Glomerular visceral epithelial cell (primary cell): ENCODE data around the gene RPL10.
A peak's percentile ranks its signal among the peaks of the same experiment; 100 is the strongest.

Experiments
- DNase-seq: peaks from one replicate; pipeline ENCODE4 v3.0.0-alpha.2; 2016; ENCODE audit errors: extremely low spot score

RPL10 gene

DNA sequence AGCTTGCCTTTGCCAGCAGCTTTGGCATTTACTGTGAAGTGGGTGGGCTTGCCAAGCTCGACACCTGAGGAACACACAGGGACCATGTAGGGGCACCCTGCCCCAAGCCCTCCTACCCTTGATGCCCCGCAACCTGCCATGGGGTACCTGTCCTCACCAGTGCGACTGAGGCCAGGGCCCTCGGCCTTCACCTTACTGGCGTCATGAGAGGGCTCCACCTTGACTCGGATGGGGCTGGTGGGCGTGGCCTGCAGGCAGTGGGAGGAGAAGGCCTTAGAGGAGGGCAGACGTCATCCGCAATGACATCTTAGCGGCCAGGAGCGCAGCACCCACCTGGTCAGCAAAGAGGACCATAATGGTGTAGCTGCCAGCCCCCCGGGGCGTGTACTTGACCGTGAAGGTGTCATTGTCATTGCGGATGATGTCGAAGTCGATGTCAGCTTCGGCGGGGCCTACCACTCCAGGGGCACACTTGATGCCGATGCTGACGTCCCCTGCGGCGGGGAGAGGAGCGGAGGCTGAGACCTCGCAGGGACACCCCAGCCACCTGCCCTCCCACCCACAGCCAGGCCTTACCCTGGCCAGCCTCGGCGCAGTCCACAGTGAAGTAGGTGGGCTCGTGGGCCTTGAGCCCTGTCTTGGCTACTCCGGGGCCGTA, 36.0 kb upstream of the RPL10 start:
- no peak for DNase-seq

DNA sequence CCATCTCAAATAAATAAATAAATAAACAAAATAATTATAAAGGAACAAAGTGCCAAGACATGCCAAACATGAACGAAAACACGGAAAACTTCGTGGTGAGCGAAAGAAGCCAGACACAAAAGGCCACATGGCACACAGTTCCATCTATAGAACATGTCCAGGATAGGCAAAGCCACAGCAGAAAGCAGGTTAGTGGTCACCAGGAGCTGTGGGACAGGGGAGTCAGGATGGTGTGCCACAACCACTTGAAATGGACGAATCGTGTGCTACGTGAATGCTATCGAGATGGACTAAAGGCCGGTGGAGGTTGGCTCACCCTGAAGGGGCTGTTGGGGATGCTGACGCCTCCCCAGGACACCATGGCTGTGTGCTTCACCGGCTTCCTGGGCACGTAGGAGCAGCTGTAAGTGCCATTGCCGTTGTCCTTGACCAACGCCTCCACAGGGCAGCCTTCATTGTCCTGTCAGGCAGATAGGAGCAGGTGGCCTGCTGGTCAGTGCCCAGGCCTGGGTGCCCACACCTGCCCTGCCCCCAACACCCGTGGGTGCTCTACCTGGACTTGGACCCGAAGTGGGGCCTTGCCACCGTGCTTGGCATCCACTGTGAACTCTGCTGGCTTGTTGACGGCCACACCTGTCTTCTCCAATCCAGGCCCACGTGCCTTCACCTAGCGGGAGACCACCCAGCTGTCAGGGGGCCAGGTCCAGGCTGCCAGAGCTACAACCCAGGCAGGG, 34.3 kb upstream of the RPL10 start:
- no peak for DNase-seq

- DNase-seq: no peak
These were observed 33.1 kb upstream of the RPL10 start for GRCh38 chrX:154365052-154365600.

DNA sequence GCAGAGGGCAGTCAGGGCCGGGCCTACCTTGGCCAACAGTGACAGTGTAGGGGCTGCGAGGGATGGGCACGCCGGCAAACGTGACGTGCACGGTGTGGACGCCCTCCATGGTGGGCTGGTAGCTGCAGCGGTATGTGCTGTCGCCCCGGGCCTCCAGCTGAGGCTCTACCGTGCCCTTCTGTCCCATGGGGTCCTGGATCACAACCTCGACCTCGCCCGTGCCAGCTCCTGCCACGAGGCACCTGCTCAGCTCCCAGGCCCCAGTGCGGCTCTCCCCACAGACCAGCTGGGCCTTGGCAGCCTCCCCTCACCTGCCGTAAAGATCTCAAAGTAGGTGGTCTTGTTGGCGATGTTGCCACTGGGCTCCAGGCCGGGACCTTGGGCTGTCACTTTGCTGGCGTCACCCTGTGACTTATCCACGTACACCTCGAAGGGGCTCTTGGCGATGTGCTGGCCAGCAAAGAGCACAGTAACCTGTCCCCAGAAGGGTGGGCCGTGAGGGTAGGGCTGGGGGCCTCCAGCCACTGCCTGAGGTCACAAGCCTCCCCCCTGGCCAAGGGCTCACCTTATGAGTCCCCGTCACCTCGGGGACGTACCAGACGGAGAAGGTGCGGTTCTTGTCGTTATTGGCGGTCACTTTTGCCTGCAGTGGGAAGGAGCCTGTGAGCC, 32.0 kb upstream of the RPL10 start:
- DNase-seq: no peak

DNA sequence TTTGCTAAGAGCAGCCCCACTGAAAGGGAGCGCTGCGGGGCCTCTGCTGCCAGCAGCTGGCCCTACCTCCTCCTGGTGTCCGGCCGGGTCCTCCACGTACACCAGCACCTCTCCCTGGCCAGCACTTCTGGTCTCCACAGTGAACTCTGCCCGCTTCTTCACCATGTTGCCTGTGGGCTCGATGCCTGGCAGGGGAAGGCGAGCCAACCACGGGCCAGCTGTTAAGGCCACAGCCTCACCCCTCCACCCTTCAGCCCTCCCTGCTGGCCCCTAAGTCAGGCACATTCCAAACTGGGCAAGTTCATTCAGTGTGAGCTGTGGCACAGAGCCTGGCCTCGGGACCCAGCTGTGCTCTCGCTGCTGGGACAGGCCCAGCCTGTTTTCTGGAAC, 31.5 kb upstream of the RPL10 start:
- DNase-seq: no peak

- no peak for DNase-seq
These were observed 30.5 kb upstream of the RPL10 start for GRCh38 chrX:154367474-154368308.

DNA sequence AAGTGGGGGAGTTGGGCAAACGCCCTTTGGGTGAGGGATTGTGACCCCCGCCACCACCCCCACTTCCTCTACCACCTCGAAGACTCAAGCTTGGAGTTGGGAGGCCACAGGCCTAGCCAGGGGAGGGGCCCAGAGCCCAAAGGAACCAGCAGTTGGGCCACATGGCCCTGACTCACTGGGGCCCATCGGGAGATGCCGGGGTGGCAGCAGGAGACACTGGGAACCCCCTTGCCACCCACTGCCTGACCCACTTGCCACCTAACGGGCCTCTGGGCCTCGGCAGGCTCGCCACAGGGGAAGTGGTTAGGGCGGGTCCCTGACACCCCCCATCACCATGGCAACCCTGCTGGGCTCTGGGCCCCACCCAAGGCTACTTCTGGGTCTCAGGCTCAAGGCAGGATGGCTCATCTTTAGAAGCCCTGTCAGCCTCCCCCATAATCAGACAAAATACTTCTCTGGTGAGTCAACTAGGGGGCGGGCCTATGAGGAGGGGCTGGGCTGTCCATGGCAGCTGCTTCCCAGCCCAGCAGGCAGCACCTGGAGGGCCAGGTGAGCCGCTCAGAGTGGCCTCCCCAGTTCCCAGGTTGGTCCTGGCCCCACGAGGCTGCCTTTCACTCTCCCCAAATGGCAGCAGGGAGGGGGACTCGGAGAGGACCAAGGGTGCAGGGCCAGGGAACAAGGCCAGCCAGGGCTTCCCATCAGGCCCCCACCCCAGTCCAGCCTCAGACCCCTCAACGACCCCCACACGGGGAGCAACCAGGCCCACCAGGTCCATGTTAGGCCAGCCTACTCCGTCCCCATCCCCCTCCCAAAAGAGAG, 29.3 kb upstream of the RPL10 start:
- DNase-seq: peak; percentile 94

DNA sequence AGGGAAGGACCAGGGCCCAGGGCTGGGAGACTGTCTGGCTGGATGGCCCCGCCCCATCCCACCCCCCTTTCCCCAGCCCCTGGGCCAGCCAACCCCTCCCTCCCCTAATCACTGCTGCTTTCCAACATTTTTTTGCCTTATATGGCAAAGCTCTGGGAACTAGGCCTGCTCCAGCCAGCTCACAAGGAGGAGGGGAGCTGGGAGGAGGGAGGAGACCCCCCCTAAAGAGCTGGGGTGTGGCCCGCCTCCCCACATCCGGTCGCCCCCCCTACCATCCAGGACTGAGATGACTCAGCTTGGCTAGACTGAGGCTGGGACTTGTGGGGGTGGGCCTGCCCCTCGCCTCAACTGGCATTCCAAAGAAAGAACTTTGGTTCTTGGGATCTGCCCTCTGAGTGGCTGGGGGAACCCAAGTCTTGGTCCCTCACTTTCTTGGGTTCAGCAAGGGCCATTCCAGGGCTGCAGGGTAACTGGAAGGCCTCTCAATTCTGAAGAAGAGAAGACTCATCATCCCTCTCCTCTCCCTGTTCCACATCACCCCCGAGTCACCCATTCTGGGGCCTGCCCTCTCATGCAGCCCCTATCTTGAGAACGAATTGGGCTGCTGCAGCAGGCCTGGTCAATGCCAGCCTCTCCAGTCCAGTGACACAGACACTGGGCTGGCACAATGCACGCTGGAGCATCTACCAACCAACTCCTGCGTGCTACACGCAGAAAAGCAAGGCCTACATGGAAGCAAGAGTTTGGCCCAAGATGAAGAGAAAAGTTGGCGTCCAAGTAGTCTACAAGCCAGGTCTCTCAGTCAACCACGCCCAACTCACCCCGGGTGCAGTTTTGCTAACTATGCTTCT, 28.5 kb upstream of the RPL10 start:
- peak; percentile 95 for DNase-seq

DNA sequence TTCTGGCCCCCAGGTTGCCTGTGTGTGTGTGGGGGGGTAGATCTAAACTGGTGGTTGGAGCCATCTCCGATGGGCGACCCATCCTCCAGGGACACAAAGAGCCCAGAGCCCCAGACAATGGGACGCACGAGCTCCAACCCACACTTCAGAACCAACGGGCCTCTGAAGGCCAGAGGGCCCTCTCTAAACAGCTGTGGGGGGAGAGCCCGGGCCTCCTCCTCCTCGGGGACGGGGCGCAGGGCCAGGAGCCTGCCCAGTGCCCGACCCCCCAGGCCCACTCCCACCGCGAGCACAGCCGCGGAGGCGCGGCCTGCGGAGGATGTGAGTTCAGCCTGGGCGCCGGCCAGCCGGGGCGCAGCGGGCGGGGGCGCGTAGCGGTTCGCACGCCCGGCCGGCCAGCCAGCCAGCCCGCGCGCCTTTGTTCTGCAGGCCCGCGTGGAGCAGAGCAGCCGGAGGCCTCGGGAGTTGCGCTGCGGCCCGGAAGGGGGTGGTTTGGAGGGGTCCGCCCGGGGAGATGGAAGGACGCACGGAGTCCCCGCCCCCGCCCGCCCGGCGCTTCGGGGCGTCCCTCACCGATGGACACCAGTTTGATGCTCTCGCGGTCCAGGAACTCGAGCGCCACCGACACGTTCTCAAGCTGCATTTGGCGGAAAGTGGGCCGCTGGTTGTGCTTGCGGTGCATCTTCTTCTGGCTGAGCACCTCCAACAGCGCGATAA, 27.7 kb upstream of the RPL10 start:
- DNase-seq: no peak

- DNase-seq: peak; percentile 95
These were observed 27.0 kb upstream of the RPL10 start for GRCh38 chrX:154371017-154371788.

GRCh38 chrX:154371789-154372300, 26.3 kb upstream of the RPL10 start:
- no peak for DNase-seq

DNA sequence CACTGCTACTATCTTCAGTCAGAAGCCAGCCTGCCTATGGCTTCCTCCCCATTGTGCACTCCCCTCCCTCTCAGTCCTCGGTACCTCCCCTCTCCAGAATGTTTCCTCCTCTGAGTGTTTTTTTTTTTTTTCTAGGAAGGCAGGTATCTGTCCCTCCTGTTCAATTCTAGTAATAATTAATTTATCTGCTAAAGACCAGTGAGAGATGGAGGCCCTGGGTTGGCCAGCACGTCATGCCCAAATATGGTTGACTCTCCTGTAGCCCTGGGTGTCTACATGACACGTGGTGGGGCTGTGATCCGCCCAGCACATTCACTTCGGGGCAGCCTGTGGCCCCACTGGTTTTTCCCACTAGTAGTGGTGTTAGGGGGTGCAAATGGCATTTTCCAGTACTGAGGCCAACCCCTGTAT, 25.6 kb upstream of the RPL10 start:
- DNase-seq: peak; percentile 87

DNA sequence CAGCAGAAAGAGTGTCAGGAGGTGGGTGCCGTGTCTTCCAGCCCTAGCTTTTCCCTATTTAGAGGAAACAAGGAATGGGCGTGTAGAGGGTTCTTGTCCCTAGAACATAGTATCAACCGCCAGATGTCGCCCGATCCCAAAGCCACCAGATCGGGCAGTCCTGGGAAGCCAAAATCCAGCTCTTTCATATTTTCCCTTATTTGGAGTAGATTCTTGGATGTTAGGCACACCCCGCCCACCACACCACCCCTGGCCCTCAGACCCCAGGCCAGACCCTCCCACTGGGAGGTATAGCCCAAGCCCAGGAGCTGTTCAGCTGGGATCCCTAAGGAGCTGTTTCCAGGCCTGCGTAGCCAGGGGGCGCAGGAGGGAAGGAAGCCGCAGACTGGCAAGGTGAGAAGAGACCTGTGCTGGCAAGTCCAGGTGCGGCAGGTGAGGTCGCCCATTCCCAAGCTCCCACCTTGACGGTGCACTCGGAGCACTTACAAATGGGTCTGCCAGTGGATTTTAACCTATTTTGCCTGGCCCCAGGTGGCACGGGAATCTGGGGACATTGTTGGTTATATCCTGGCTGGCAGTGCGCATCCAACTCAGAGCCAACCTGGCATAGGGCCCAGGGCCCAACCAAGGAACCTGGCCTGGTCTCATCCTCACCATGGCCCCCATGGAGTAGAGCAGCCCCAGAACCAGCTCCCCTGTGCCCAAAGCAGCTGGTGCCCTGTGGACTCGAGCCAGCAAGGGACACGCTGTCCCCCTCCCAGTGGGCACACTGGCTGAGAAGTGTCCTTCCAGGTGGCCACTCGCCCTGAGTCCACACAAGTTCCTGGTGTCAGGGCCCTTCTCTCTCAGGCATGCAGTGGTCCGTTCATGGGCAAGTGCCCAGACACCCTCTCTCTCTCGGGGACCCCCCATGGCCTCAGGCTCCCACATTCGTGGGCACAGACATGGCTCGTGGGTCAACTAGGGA, 24.6 kb upstream of the RPL10 start:
- peak; percentile 84 for DNase-seq

DNA sequence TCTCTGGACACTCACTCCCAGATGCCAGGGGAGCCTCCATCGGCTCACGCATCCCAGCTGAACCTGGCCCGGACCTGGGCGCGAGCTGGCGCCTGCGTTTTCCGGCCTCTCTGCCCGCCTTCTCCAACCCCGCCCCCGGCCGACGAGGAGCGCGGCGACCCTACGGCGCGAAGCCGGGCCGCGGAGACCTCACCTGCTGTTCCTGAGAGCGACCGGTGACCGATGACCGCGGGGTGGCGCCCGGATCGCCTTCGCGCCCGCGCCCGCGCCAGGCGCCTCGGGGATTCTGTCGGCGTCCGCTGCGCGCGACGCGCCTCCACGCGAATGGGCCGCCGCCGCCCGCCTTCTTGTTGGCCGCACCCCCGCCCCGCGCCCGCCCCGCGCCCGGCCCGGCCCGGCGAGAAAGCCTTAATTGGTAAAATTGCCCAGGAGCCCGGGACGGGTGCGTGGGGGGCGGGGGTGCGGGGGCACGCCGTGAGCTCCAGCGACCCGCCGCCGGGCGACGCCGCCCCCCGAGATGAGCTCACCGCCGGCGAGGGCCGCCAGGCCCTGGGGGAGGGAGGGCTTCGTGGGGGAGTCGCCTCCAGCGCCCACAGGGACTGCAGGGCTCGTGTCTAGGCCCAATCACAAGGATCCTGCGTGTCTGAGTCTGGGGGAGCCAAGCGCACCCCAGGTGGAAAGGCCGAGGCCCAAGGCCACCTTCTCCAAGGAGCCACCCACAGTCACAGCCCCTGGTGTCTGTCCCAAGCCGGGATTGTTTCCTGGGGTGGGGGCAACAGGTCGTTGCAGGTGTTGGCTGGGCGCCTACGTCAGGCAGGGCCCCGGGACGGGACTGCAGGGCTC, 23.6 kb upstream of the RPL10 start, which contains the start of gene FLNA:
Gene FLNA (minus strand): TSS at position 322 of the 843 bp plus-strand sequence. CDS start 3,389 bp downstream, outside the sequence.
- peak; percentile 66 for DNase-seq

DNA sequence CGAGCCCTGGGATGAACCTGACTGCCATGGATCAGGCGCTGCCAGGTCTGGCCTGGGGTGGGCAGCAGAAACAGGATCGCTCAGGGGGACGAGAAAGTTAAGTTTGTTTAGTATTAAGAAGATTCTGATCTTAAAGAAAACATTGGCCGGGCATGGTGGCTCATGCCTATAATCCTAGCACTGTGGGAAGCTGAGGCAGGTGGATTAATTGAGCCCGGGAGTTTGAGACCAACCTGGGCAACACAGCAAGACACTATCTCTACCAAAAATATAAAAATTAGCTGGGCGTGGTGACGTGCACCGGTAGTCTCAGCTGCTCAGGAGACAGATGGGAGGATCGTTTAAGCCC, 23.0 kb upstream of the RPL10 start:
- no peak for DNase-seq

- DNase-seq: no peak
These were observed 21.4 kb upstream of the RPL10 start for GRCh38 chrX:154376774-154377173.
